GM12878 (cell line): Measurements from ENCODE around the gene PTK6. TPM values are rescaled to one million over a fixed set of nuclear protein-coding genes. Genes with fewer than 3 reads are reported as not detected.

Experiments
- ATAC-seq: fragments of 200-7000 bp; cut with Tn5 transposase; 3 replicates; pipeline ENCODE4 v1.9.1; 2020; ENCODE audit warnings: mild to moderate bottlenecking, moderate library complexity
- BruUV-seq: library from RNA; stranded (reverse); fragments of 400-500 nt; replicated peaks from 2 replicates; lab custom pipeline; 2021; lab: Mats Ljungman, UMichigan
- CTCF ChIA-PET: fragments of 300-600 bp; sonication (Branson Sonifier 250); formaldehyde crosslinking; extraction: SDS; loops from one replicate; lab custom pipeline; 2021; ENCODE audit warnings: inconsistent platforms; lab: Yijun Ruan, JAX
- POLR2A ChIA-PET: fragments of 350-600 bp; formaldehyde crosslinking; extraction: SDS; loops from one replicate; lab custom pipeline; 2021; ENCODE audit warnings: inconsistent platforms; lab: Charles Lee
- RAD21 ChIA-PET: fragments of 300-600 bp; sonication (Branson Sonifier 250); formaldehyde crosslinking; loops from one replicate; lab custom pipeline; 2023; ENCODE audit warnings: antibody characterized with exemption; ENCODE audit not compliant: unreplicated experiment; lab: Charles Lee
- SMC1A ChIA-PET: fragments of 300-600 bp; sonication (Branson Sonifier 250); formaldehyde crosslinking; loops from one replicate; lab custom pipeline; 2023; ENCODE audit not compliant: unreplicated experiment, uncharacterized antibody; lab: Charles Lee
- DNase-seq: peaks from one replicate; pipeline ENCODE4 v3.0.0-alpha.2; 2011; ENCODE audit warnings: low read depth, low spot score
- FAIRE-seq: peaks from 3 replicates; lab custom pipeline; 2011; peaks lifted over from hg19 to GRCh38; lab: Jason Lieb, UNC
- H2AFZ ChIP-seq: 2 replicates; pipeline ENCODE4 v1.6.0; 2011; ENCODE audit warnings: low read depth, low read length, control low read depth; ENCODE audit not compliant: control insufficient read depth
- H3K27ac ChIP-seq: 2 replicates; pipeline ENCODE4 v1.5.1; 2011; ENCODE audit warnings: control low read depth; ENCODE audit not compliant: control insufficient read depth, insufficient read depth
- H3K27me3 ChIP-seq, 2 experiments: replicated peaks in 1 of 2; 2 replicates each; pipeline versions ENCODE4 v1.6.0 to v1.6.1; 2011; ENCODE audit warnings: low read length in 1 of 2; ENCODE audit not compliant: control insufficient read depth in 2 of 2, insufficient read depth in 2 of 2
- H3K36me3 ChIP-seq, 2 experiments: 2 replicates each; pipeline ENCODE4 v1.5.1; 2011; ENCODE audit warnings: low read length in 1 of 2; ENCODE audit not compliant: control insufficient read depth in 2 of 2, insufficient read depth in 2 of 2
- H3K4me1 ChIP-seq: 2 replicates; pipeline ENCODE4 v1.6.1; 2011; ENCODE audit warnings: mild to moderate bottlenecking, low read length, moderate library complexity, mixed read lengths; ENCODE audit not compliant: control insufficient read depth, insufficient read depth
- H3K4me2 ChIP-seq: 2 replicates; pipeline ENCODE4 v1.6.0; 2011; ENCODE audit warnings: control low read depth; ENCODE audit not compliant: control insufficient read depth, insufficient read depth
- H3K4me3 ChIP-seq: fragments of 200-600 bp; sonication (generic); 2 replicates; pipeline ENCODE4 v1.5.1; 2016
- H3K79me2 ChIP-seq: 2 replicates; pipeline ENCODE4 v1.6.0; 2011; ENCODE audit warnings: low read length; ENCODE audit not compliant: control insufficient read depth, insufficient read depth
- H3K9ac ChIP-seq: 2 replicates; pipeline ENCODE4 v1.8.0; 2011; ENCODE audit warnings: low read length, control low read depth, mixed read lengths; ENCODE audit not compliant: control insufficient read depth, insufficient read depth
- H3K9me3 ChIP-seq: replicated peaks from 3 replicates; pipeline ENCODE4 v1.5.1; 2011; ENCODE audit warnings: mild to moderate bottlenecking, low read length; ENCODE audit not compliant: control insufficient read depth, insufficient read depth
- H4K20me1 ChIP-seq: 2 replicates; pipeline ENCODE4 v1.6.0; 2011; ENCODE audit not compliant: control insufficient read depth, insufficient read depth
- ATF2 ChIP-seq: IDR thresholded peaks from 2 replicates; pipeline ENCODE4 v1.6.1; 2012; ENCODE audit warnings: low read length, inconsistent platforms
- DPF2 ChIP-seq: fragments of 450-650 bp; IDR thresholded peaks from 2 replicates; pipeline ENCODE4 v1.6.1; 2017; ENCODE audit warnings: mild to moderate bottlenecking
- E2F4 ChIP-seq: IDR thresholded peaks from 2 replicates; pipeline ENCODE4 v1.6.1; 2012; ENCODE audit warnings: low read depth, low read length, improper control_type of control experiment
- EGR1 ChIP-seq, 2 experiments: IDR thresholded peaks; 1 replicate in 1 of 2; 2 replicates in 1 of 2; pipeline ENCODE4 v1.6.1; 2011 to 2012; ENCODE audit warnings: low read depth in 2 of 2, low read length in 2 of 2, borderline replicate concordance in 1 of 2, mild to moderate bottlenecking in 1 of 2, moderate library complexity in 1 of 2
- GATAD2B ChIP-seq: fragments of 450-650 bp; conservative IDR thresholded peaks from 2 replicates; pipeline ENCODE4 v1.6.1; 2017; ENCODE audit warnings: low read depth, mild to moderate bottlenecking, moderate library complexity
- KLF5 ChIP-seq: fragments of 450-650 bp; IDR thresholded peaks from 2 replicates; pipeline ENCODE4 v1.6.1; 2014; ENCODE audit warnings: mild to moderate bottlenecking; ENCODE audit not compliant: partially characterized antibody
- MEF2B ChIP-seq: fragments of 450-650 bp; IDR thresholded peaks from 2 replicates; pipeline ENCODE4 v1.6.1; 2018; ENCODE audit warnings: mild to moderate bottlenecking, moderate library complexity; ENCODE audit not compliant: partially characterized antibody, poor library complexity, severe bottlenecking
- NKRF ChIP-seq: fragments of 450-650 bp; conservative IDR thresholded peaks from 2 replicates; pipeline ENCODE4 v1.6.1; 2017; ENCODE audit warnings: mild to moderate bottlenecking, moderate library complexity
- NR2F1 ChIP-seq: fragments of 450-650 bp; conservative IDR thresholded peaks from 2 replicates; pipeline ENCODE4 v1.6.1; 2017; ENCODE audit warnings: mild to moderate bottlenecking
- NRF1 ChIP-seq: conservative IDR thresholded peaks from 2 replicates; pipeline ENCODE4 v1.6.1; 2011; ENCODE audit warnings: mild to moderate bottlenecking, low read depth, low read length, improper control_type of control experiment
- RAD21 ChIP-seq: IDR thresholded peaks from 2 replicates; pipeline ENCODE4 v1.6.1; 2011; ENCODE audit warnings: mild to moderate bottlenecking, low read depth, low read length, moderate library complexity; ENCODE audit not compliant: insufficient read depth
- SMARCA5 ChIP-seq: fragments of 450-650 bp; IDR thresholded peaks from 2 replicates; pipeline ENCODE4 v1.6.1; 2017; ENCODE audit warnings: mild to moderate bottlenecking
- SP1 ChIP-seq: IDR thresholded peaks from one replicate; pipeline ENCODE4 v1.6.1; 2011; ENCODE audit warnings: low read depth, low read length
- SPI1 ChIP-seq: IDR thresholded peaks from 2 replicates; pipeline ENCODE4 v1.6.1; 2011; ENCODE audit warnings: low read depth, mild to moderate bottlenecking, low read length, moderate library complexity, borderline replicate concordance; ENCODE audit not compliant: insufficient read depth
- TBL1XR1 ChIP-seq: IDR thresholded peaks from 2 replicates; pipeline ENCODE4 v1.6.1; 2012; ENCODE audit warnings: low read depth, low read length, improper control_type of control experiment
- TCF7 ChIP-seq: IDR thresholded peaks from 2 replicates; pipeline ENCODE4 v1.6.1; 2014; ENCODE audit warnings: antibody characterized with exemption, borderline replicate concordance
- YBX1 ChIP-seq: fragments of 450-650 bp; IDR thresholded peaks from 2 replicates; pipeline ENCODE4 v1.6.1; 2016; ENCODE audit warnings: antibody characterized with exemption
- ZNF24 ChIP-seq: fragments of 450-650 bp; IDR thresholded peaks from 2 replicates; pipeline ENCODE4 v1.6.1; 2017; ENCODE audit warnings: antibody characterized with exemption, mild to moderate bottlenecking
- WGBS: methylation state at CpG from one replicate; pipeline ENCODE4 v1.1.6; 2016; ENCODE audit warnings: low lambda C conversion rate; ENCODE audit not compliant: insufficient replicate concordance, insufficient coverage; ENCODE audit errors: missing lambda C conversion rate; 5-methylcytosine and 5-hydroxymethylcytosine counted together
- in situ Hi-C: fragments of 300-500 bp; cut with MboI; formaldehyde crosslinking; loops from 9 replicates; pipeline ENCODE4 v1.14.3; 2018; ENCODE audit warnings: mixed read lengths
- intact Hi-C: fragments of 100-400 bp; cut with micrococcal nuclease; formaldehyde crosslinking; loops from one replicate; pipeline ENCODE4 v1.14.2; 2022; ENCODE audit not compliant: unreplicated experiment
- polyA plus RNA-seq, 11 experiments: library from polyadenylated mRNA; depleted of rRNA in 4 of 11; unstranded in 6 of 11; stranded (reverse) in 5 of 11; fragments of >200 nt; fragmentation: Nextera tagmentation in 4 of 11; fragmentation: Illumina TruSeq in 1 of 11; extraction: Ambion mirVana in 4 of 11; extraction: Trizol in 1 of 11; gene quantifications; 1 replicate in 1 of 11; 2 replicates in 10 of 11; pipeline versions ENCODE4 v1.2.1 to v1.2.3, GENCODE V29; 2011 to 2016; ENCODE audit warnings: inconsistent platforms in 2 of 11, missing spikeins in 2 of 11, low read depth in 1 of 11
- total RNA-seq, 4 experiments: library from RNA; depleted of rRNA in 3 of 4; stranded (reverse); fragments of >200 nt in 3 of 4; fragmentation: Illumina TruSeq in 1 of 4; extraction: Trizol in 1 of 4; gene quantifications; 2 replicates each; pipeline versions ENCODE4 v1.2.1 to v1.2.3, GENCODE V29; 2013 to 2021

The PTK6 gene
- total and polyA plus RNA-seq, 10 of the 15 experiments (the other 5 are each of a cell fraction or from before 2014, with no cell fraction given) = 0.02 to 0.21 (median 0.09) TPM; not detected in 3

GRCh38 chr20:63553251-63553932 lies 16.2 kb upstream of the PTK6 start:
- Histone ChIP-seq H3K27me3 (no peaks in the 10 kb centered on the region; a peak in 1 of 4 replicates), H3K79me2 (no peaks in the 10 kb centered on the region), H4K20me1 (no peaks in the 10 kb centered on the region; the same call in 1 of the 2 replicates), H3K9me3 (no peaks in the 10 kb centered on the region), H3K36me3 (no peaks in the 10 kb centered on the region), H3K4me3 (peak overlapping the region; percentile 65; the same call in 1 of the 2 replicates), H2AFZ (peak overlapping the region; percentile 67), H3K9ac (0 out of 2 replicates have a peak overlapping the region, but pooled peaks have one; percentile 22), H3K4me1 (peaks cover 22% of the 10 kb centered on the region), H3K4me2 (peak overlapping the region; percentile 90), H3K27ac (peak overlapping the region; percentile 64)
- ATAC-seq (peak; percentile 71), DNase-seq (peak; percentile 35), FAIRE-seq (peak; percentile 89)
- POLR2A ChIA-PET = interaction anchor here (0.6 to 2.2 kb wide), 7 partner anchors 11 to 302 kb away, joined by 3 to 11 read pairs (median 6); partner anchors contain the start of genes PPDPF and PTK6
- SMC1A ChIA-PET = interaction anchor here (0.6 to 3.5 kb wide), 3 partner anchors 16 to 88 kb away, joined by 3 to 16 read pairs (median 4); partner anchors contain the start of gene PTK6
- RAD21 ChIA-PET = interaction anchor here (1.2 to 2.0 kb wide), 5 partner anchors 11 to 88 kb away, joined by 3 to 23 read pairs (median 10); partner anchors contain the start of genes HELZ2 and PTK6
- in situ Hi-C loops = no loop called here
- CTCF ChIA-PET = interaction anchor here (0.6 to 2.2 kb wide), 4 partner anchors 10 to 88 kb away, joined by 3 to 9 read pairs (median 6); no protein-coding TSS in a partner anchor
- 1% methylated on average over 24 of the region's 37 CpGs for WGBS
- intact Hi-C loops = loop anchor here (1.0 kb wide), 1 partner anchor 16 kb away; the partner anchor contains the start of gene PTK6
- BruUV-seq = no TSS peak
- TF ChIP-seq DPF2 (peak; percentile 33), NKRF (0 out of 2 replicates have a peak, but pooled peaks have one; percentile 42), GATAD2B (peak; percentile 58), SPI1 (no peak), MEF2B (no peak), EGR1 (IDR thresholded peaks at IDR 0.05; ENCODE audit: borderline replicate concordance in 1 of 2, low read depth in 2 of 2, low read length in 2 of 2) (peak in 1 of 2 experiments; percentile 91; a peak in 2 of 3 replicates), SP1 (peak; percentile 77), YBX1 (no peak), NR2F1 (0 out of 2 replicates have a peak, but pooled peaks have one; percentile 5), NRF1 (no peak), ZNF24 (no peak), TCF7 (no peak), KLF5 (peak; percentile 27), RAD21 (no peak), TBL1XR1 (no peak), SMARCA5 (peak; percentile 64), ATF2 (no peak), E2F4 (no peak)
